MCF 10A (cell line): Measurements from ENCODE around the gene TNFRSF4. TPM values are rescaled to one million over a fixed set of nuclear protein-coding genes. Genes with fewer than 3 reads are reported as not detected.

ENCODE experiments used
- BruUV-seq: library from RNA; stranded (reverse); fragments of 400-500 nt; replicated peaks from 2 replicates; lab custom pipeline; 2021; lab: Mats Ljungman, UMichigan
- CTCF ChIA-PET: fragments of 300-600 bp; sonication (Branson Sonifier 250); formaldehyde crosslinking; extraction: SDS; loops from one replicate; lab custom pipeline; 2021; ENCODE audit warnings: antibody characterized with exemption, inconsistent platforms; lab: Yijun Ruan, JAX
- POLR2A ChIA-PET: fragments of 300-600, 350-650 bp; sonication (Branson Sonifier 250); formaldehyde crosslinking; extraction: SDS; loops from one replicate; lab custom pipeline; 2020; ENCODE audit warnings: antibody characterized with exemption, inconsistent platforms; lab: Yijun Ruan, JAX
- DNase-seq: peaks from one replicate; pipeline ENCODE4 v3.0.0-alpha.2; 2018; ENCODE audit not compliant: unreplicated experiment
- H3K27ac Mint-ChIP-seq: one replicate; pipeline ENCODE4 v1.8.0; 2022; ENCODE audit warnings: mild to moderate bottlenecking, low read depth, mixed read lengths; ENCODE audit not compliant: unreplicated experiment
- H3K27me3 Mint-ChIP-seq: one replicate; pipeline ENCODE4 v1.8.0; 2022; ENCODE audit warnings: mixed read lengths; ENCODE audit not compliant: insufficient read depth, unreplicated experiment
- H3K36me3 Mint-ChIP-seq: one replicate; pipeline ENCODE4 v1.8.0; 2022; ENCODE audit warnings: mild to moderate bottlenecking, moderate library complexity, mixed read lengths; ENCODE audit not compliant: insufficient read depth, unreplicated experiment
- H3K4me1 Mint-ChIP-seq: one replicate; pipeline ENCODE4 v1.8.0; 2022; ENCODE audit warnings: mixed read lengths; ENCODE audit not compliant: insufficient read depth, unreplicated experiment
- H3K4me3 Mint-ChIP-seq: one replicate; pipeline ENCODE4 v1.8.0; 2022; ENCODE audit warnings: mild to moderate bottlenecking, moderate library complexity, mixed read lengths; ENCODE audit not compliant: unreplicated experiment
- H3K9me3 Mint-ChIP-seq: one replicate; pipeline ENCODE4 v1.8.0; 2022; ENCODE audit warnings: mixed read lengths; ENCODE audit not compliant: unreplicated experiment
- intact Hi-C: fragments of 100-400 bp; cut with micrococcal nuclease; formaldehyde crosslinking; loops from 2 replicates; pipeline ENCODE4 v1.14.1; 2022
- total RNA-seq: library from RNA; stranded (reverse); gene quantifications from 2 replicates; pipeline ENCODE4 v1.2.3, GENCODE V29; 2022
- TF ChIP-seq, protein P1 (sequence below): fragments of 200-600 bp; IDR thresholded peaks from one replicate; pipeline ENCODE4 v1.8.0; 2022; ENCODE audit warnings: antibody characterized with exemption, mild to moderate bottlenecking; ENCODE audit not compliant: unreplicated experiment

The TNFRSF4 gene
- total RNA-seq, 1 experiment from 2014 or later = not detected

- intact Hi-C loops = no loop called here
- POLR2A ChIA-PET = interaction anchor here (0.6 kb wide), 1 partner anchor 22 kb away, joined by 4 read pairs; no protein-coding TSS in a partner anchor
- CTCF ChIA-PET = no interaction called here
- Mint-ChIP-seq H3K27ac (no peak overlapping the region), H3K4me3 (no peak overlapping the region), H3K36me3 (no peaks in the 10 kb centered on the region), H3K4me1 (no peaks in the 10 kb centered on the region), H3K27me3 (no peaks in the 10 kb centered on the region), H3K9me3 (no peaks in the 10 kb centered on the region)
- no peak for DNase-seq
- TF ChIP-seq, protein P1, sequence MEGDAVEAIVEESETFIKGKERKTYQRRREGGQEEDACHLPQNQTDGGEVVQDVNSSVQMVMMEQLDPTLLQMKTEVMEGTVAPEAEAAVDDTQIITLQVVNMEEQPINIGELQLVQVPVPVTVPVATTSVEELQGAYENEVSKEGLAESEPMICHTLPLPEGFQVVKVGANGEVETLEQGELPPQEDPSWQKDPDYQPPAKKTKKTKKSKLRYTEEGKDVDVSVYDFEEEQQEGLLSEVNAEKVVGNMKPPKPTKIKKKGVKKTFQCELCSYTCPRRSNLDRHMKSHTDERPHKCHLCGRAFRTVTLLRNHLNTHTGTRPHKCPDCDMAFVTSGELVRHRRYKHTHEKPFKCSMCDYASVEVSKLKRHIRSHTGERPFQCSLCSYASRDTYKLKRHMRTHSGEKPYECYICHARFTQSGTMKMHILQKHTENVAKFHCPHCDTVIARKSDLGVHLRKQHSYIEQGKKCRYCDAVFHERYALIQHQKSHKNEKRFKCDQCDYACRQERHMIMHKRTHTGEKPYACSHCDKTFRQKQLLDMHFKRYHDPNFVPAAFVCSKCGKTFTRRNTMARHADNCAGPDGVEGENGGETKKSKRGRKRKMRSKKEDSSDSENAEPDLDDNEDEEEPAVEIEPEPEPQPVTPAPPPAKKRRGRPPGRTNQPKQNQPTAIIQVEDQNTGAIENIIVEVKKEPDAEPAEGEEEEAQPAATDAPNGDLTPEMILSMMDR = no peak
- no TSS peak for BruUV-seq
Measured at GRCh38 chr1:1245178-1245816, 31.3 kb upstream of the TNFRSF4 start.

GRCh38 chr1:1244192-1244811, 30.3 kb upstream of the TNFRSF4 start:
- no peaks in the 10 kb centered on the region for H3K27me3 Mint-ChIP-seq
- H3K27ac Mint-ChIP-seq = no peak overlapping the region
- no peaks in the 10 kb centered on the region for H3K4me1 Mint-ChIP-seq
- ChIA-PET POLR2A (interaction anchor here (1.4 kb wide), 1 partner anchor 13 kb away, joined by 4 read pairs; no protein-coding TSS in a partner anchor), CTCF (no interaction called here)
- intact Hi-C loops = no loop called here
- no peak overlapping the region for H3K4me3 Mint-ChIP-seq
- DNase-seq = no peak
- no TSS peak for BruUV-seq
- no peaks in the 10 kb centered on the region for H3K9me3 Mint-ChIP-seq
- no peaks in the 10 kb centered on the region for H3K36me3 Mint-ChIP-seq
- TF ChIP-seq, protein P1 = no peak

DNA sequence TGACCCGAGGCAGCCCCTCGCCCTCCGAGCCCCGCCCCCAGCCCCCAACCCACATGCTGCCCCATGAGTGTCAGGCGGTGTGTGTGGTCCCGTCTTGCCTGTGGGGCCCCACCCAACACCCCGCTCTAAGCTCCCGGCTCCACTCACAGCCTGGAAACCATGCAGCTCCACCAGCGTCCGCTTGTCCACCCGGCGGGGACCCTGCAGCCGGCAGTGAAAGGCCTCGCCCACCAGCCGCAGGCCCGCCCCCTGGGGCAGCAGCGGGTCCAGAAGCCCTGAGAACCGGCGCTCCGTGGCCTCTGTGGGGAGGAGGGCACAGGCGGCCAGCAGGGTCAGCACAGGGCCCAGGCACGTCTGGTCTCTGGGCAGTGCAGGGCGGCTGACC, 29.8 kb upstream of the TNFRSF4 start:
- intact Hi-C loops = no loop called here
- TF ChIP-seq, protein P1 = no peak
- no peak overlapping the region for H3K4me3 Mint-ChIP-seq
- H3K36me3 Mint-ChIP-seq = no peaks in the 10 kb centered on the region
- no peak overlapping the region for H3K27ac Mint-ChIP-seq
- CTCF ChIA-PET = interaction anchor here (0.9 kb wide), 1 partner anchor 122 kb away, joined by 5 read pairs; no protein-coding TSS in a partner anchor
- no peaks in the 10 kb centered on the region for H3K9me3 Mint-ChIP-seq
- no peaks in the 10 kb centered on the region for H3K4me1 Mint-ChIP-seq
- POLR2A ChIA-PET = interaction anchor here (1.4 kb wide), 1 partner anchor 13 kb away, joined by 4 read pairs; no protein-coding TSS in a partner anchor
- no peak for DNase-seq
- no peaks in the 10 kb centered on the region for H3K27me3 Mint-ChIP-seq
- BruUV-seq = no TSS peak

GRCh38 chr1:1243266-1243660, 29.3 kb upstream of the TNFRSF4 start:
- no TSS peak for BruUV-seq
- Mint-ChIP-seq H3K9me3 (no peaks in the 10 kb centered on the region), H3K36me3 (no peaks in the 10 kb centered on the region), H3K4me1 (no peaks in the 10 kb centered on the region), H3K27me3 (no peaks in the 10 kb centered on the region), H3K4me3 (no peak overlapping the region), H3K27ac (no peak overlapping the region)
- TF ChIP-seq, protein P1 = no peak
- DNase-seq = no peak
- POLR2A ChIA-PET = interaction anchor here (1.4 kb wide), 2 partner anchors 12 kb away, joined by 3 to 4 read pairs; partner anchors contain the start of gene SDF4
- CTCF ChIA-PET = interaction anchor here (0.9 kb wide), 1 partner anchor 121 kb away, joined by 5 read pairs; no protein-coding TSS in a partner anchor
- intact Hi-C loops = no loop called here
